Endothelial cell (in vitro differentiated cells): ENCODE measurements around the gene TRPM3. TPM values are rescaled to one million over a fixed set of nuclear protein-coding genes. Genes with fewer than 3 reads are reported as not detected.

ENCODE experiments used
- DNase-seq: peaks from one replicate; pipeline ENCODE4 v3.0.0; 2021; ENCODE audit warnings: low spot score
- H3K27ac Mint-ChIP-seq: one replicate; pipeline ENCODE4 v1.8.0; 2021; ENCODE audit warnings: mixed read lengths, inconsistent platforms; ENCODE audit not compliant: unreplicated experiment
- H3K27me3 Mint-ChIP-seq: one replicate; pipeline ENCODE4 v1.8.0; 2021; ENCODE audit warnings: mild to moderate bottlenecking, moderate library complexity, mixed read lengths, inconsistent platforms; ENCODE audit not compliant: unreplicated experiment
- H3K36me3 Mint-ChIP-seq: one replicate; pipeline ENCODE4 v1.8.0; 2021; ENCODE audit warnings: mild to moderate bottlenecking, low read depth, mixed read lengths, inconsistent platforms; ENCODE audit not compliant: unreplicated experiment
- H3K4me1 Mint-ChIP-seq: one replicate; pipeline ENCODE4 v1.8.0; 2021; ENCODE audit warnings: mild to moderate bottlenecking, mixed read lengths, inconsistent platforms; ENCODE audit not compliant: unreplicated experiment
- H3K4me3 Mint-ChIP-seq: one replicate; pipeline ENCODE4 v1.8.0; 2021; ENCODE audit warnings: mild to moderate bottlenecking, mixed read lengths, inconsistent platforms; ENCODE audit not compliant: unreplicated experiment
- H3K9me3 Mint-ChIP-seq: one replicate; pipeline ENCODE4 v1.8.0; 2021; ENCODE audit warnings: mixed read lengths, inconsistent platforms; ENCODE audit not compliant: unreplicated experiment
- total RNA-seq: library from RNA; stranded (reverse); fragmentation: NEBNext Ultra II Directional; extraction: Animal tissue kit (Norgen Biotek cat#: 25700); gene quantifications from one replicate; pipeline ENCODE4 v1.2.1, GENCODE V29; 2021; ENCODE audit not compliant: unreplicated experiment
- TF ChIP-seq, protein P1 (sequence below): fragments of 200-600 bp; sonication (generic); IDR thresholded peaks from one replicate; pipeline ENCODE4 v1.5.0; 2021; ENCODE audit warnings: antibody characterized with exemption; ENCODE audit not compliant: unreplicated experiment

The TRPM3 gene
- total RNA-seq, 1 donor from 2014 or later: 0.54 TPM

DNA sequence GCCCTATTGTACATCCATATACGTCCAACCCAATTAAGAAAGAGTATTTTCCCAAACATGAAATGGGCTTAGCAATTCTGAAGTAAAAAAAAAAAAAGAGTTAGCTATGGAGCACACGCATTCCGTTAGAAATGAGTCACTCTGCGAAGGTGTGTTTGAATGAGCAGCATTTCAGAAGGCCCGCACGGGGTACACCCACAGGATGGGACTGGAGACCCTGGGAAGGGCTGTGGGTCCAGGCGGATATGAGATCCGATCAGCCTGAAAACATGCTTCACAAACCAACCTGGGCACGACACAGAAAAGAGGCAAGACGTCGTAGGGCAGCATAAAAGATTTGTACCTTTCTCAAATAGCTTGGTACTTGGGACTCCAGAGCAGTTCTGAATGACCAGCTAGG is 533.0 kb downstream of the TRPM3 start:
- no peaks in the 10 kb centered on the region for H3K27me3 Mint-ChIP-seq
- TF ChIP-seq, protein P1, sequence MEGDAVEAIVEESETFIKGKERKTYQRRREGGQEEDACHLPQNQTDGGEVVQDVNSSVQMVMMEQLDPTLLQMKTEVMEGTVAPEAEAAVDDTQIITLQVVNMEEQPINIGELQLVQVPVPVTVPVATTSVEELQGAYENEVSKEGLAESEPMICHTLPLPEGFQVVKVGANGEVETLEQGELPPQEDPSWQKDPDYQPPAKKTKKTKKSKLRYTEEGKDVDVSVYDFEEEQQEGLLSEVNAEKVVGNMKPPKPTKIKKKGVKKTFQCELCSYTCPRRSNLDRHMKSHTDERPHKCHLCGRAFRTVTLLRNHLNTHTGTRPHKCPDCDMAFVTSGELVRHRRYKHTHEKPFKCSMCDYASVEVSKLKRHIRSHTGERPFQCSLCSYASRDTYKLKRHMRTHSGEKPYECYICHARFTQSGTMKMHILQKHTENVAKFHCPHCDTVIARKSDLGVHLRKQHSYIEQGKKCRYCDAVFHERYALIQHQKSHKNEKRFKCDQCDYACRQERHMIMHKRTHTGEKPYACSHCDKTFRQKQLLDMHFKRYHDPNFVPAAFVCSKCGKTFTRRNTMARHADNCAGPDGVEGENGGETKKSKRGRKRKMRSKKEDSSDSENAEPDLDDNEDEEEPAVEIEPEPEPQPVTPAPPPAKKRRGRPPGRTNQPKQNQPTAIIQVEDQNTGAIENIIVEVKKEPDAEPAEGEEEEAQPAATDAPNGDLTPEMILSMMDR: no peak
- H3K36me3 Mint-ChIP-seq: no peaks in the 10 kb centered on the region
- H3K27ac Mint-ChIP-seq: no peak overlapping the region
- no peaks in the 10 kb centered on the region for H3K4me1 Mint-ChIP-seq
- no peak overlapping the region for H3K4me3 Mint-ChIP-seq
- H3K9me3 Mint-ChIP-seq: no peaks in the 10 kb centered on the region
- DNase-seq: no peak

DNA sequence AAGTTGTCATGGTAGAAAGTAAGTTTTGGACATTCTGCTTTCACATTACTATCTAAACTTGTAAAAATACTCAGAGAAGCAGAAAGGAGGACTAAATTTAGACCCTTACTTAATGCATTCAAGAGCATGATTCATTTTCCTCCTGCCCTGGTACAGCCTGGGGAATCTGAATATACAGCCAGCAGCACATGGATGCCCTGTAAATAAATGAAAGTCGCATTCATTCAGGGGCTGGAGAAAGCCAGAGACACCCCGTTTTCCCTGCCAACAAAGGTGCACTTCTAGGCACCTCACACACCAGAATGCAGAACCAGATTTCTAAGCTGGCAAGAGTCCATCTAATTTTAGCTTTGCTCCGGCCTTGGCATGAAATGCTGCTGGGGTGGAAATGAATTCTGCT is 534.2 kb downstream of the TRPM3 start:
- H3K27me3 Mint-ChIP-seq: no peaks in the 10 kb centered on the region
- no peaks in the 10 kb centered on the region for H3K4me1 Mint-ChIP-seq
- H3K27ac Mint-ChIP-seq: no peak overlapping the region
- no peaks in the 10 kb centered on the region for H3K9me3 Mint-ChIP-seq
- no peaks in the 10 kb centered on the region for H3K36me3 Mint-ChIP-seq
- H3K4me3 Mint-ChIP-seq: no peak overlapping the region
- TF ChIP-seq, protein P1: no peak
- DNase-seq: no peak

DNA sequence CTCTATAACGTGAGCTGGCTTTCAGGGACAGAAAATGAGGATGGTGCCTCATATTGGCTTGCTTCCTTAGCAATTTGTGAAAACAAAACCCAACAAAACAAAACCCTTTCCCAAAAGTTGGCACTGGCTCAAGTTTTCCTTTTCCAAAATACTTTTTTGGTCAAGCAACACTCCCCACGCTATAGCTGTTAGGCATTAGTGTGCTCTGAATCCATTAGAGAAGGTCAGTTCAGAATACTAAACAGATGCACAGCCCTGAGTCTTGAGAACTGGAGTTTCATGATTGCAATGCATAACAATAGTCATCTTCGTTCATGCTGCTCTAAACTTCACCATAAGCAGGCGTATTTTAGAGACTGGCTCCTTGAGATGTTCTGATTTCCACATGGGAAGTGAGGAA is 534.9 kb downstream of the TRPM3 start:
- peaks cover 1% of the 10 kb centered on the region for H3K27me3 Mint-ChIP-seq
- H3K36me3 Mint-ChIP-seq: no peaks in the 10 kb centered on the region
- DNase-seq: no peak
- H3K4me3 Mint-ChIP-seq: no peak overlapping the region
- H3K4me1 Mint-ChIP-seq: no peaks in the 10 kb centered on the region
- H3K9me3 Mint-ChIP-seq: no peaks in the 10 kb centered on the region
- H3K27ac Mint-ChIP-seq: no peak overlapping the region
- TF ChIP-seq, protein P1: no peak

DNA sequence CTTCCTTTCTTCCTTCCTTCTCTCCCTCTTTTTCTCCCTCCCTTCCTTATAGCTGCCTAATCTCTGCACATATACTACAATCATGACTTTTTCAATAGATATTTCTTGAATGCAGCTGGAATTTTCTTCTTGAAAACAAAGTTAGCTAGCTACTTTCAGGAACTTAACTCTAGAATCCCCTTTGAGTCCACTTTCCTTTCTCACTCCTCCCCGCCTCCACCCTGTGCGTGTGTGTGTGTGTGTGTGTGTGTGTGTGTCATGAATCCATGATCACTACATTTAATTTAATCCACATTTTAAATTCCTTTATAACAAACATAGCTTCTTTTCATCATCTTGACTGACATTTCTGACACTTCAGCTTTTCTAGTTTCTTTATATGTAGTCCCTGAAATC is 539.5 kb downstream of the TRPM3 start:
- Mint-ChIP-seq H3K4me1 (no peaks in the 10 kb centered on the region), H3K36me3 (no peaks in the 10 kb centered on the region), H3K4me3 (no peak overlapping the region), H3K27me3 (peaks cover 1% of the 10 kb centered on the region), H3K27ac (no peak overlapping the region), H3K9me3 (no peaks in the 10 kb centered on the region)
- TF ChIP-seq, protein P1: no peak
- DNase-seq: no peak

DNA sequence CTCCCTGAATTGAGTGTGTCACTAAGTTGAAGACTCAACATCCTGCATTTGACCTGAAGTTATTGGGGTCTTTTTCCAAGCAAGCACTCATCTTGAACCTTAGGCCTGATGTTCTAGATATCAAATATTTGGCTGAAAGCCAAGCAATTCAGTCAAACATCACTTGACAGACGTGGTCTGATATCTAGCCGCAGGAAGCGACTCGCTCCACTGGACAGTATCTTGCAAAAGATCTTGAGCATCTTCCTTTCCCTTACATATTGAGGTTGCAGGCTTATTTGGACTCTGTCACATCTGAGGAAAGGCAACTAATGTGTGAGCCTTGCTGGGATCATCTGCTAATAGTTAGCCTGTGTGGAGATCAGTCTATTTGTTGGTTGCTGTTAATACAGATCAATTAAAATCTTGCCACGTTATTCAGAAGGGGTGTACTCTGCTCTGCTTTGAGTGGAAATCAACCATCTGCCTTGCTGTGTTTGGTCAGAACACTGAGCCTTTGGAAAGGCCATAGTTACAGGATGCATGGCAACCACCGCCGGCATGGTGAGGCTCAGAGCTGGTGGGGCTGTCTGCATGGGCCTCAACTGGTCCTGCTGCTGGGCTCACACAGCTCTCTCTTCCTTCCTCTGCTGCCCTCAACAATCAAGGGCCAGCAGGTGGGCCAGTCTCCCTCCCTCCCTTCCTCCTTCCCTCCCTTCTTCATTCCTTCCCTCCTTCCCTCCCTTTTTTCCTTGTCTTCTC is 540.0 kb downstream of the TRPM3 start:
- H3K9me3 Mint-ChIP-seq: no peaks in the 10 kb centered on the region
- H3K4me3 Mint-ChIP-seq: no peak overlapping the region
- no peak for DNase-seq
- peaks cover 1% of the 10 kb centered on the region for H3K27me3 Mint-ChIP-seq
- no peaks in the 10 kb centered on the region for H3K36me3 Mint-ChIP-seq
- H3K27ac Mint-ChIP-seq: no peak overlapping the region
- H3K4me1 Mint-ChIP-seq: no peaks in the 10 kb centered on the region
- TF ChIP-seq, protein P1: no peak
